Activated CD8-positive, alpha-beta T cell treated with anti-CD3 and anti-CD28 coated beads for 36 hours (primary cell): ENCODE results near the gene OR2T1. TPM values are rescaled to one million over a fixed set of nuclear protein-coding genes. Genes with fewer than 3 reads are reported as not detected.

ENCODE experiments used
- ATAC-seq: fragments of 200-7000 bp; cut with Tn5 transposase; one replicate; pipeline ENCODE4 v1.10.0; 2021; ENCODE audit warnings: mild to moderate bottlenecking, moderate library complexity
- CTCF ChIA-PET: fragments of 350-600 bp; sonication (Branson Sonifier 250); formaldehyde crosslinking; loops from one replicate; lab custom pipeline; 2021; ENCODE audit warnings: antibody characterized with exemption; lab: Charles Lee
- POLR2A ChIA-PET: fragments of 350-600 bp; sonication (Branson Sonifier 250); formaldehyde crosslinking; loops from one replicate; lab custom pipeline; 2021; ENCODE audit warnings: antibody characterized with exemption; lab: Charles Lee
- DNase-seq: peaks from one replicate; pipeline ENCODE4 v3.0.0-alpha.2; 2020
- H3K27ac Mint-ChIP-seq: one replicate; pipeline ENCODE4 v1.8.0; 2021; ENCODE audit warnings: mild to moderate bottlenecking, mixed read lengths
- H3K27me3 Mint-ChIP-seq: one replicate; pipeline ENCODE4 v1.8.0; 2021; ENCODE audit warnings: mixed read lengths
- H3K36me3 Mint-ChIP-seq: one replicate; pipeline ENCODE4 v1.8.0; 2021; ENCODE audit warnings: low read depth, mixed read lengths
- H3K4me1 Mint-ChIP-seq: one replicate; pipeline ENCODE4 v1.8.0; 2021; ENCODE audit warnings: low read depth, mixed read lengths
- H3K4me3 Mint-ChIP-seq: one replicate; pipeline ENCODE4 v1.8.0; 2021; ENCODE audit warnings: mild to moderate bottlenecking, moderate library complexity, mixed read lengths
- H3K9me3 Mint-ChIP-seq: one replicate; pipeline ENCODE4 v1.8.0; 2021; ENCODE audit warnings: mixed read lengths
- intact Hi-C: fragments of 100-400 bp; cut with micrococcal nuclease; formaldehyde crosslinking; loops from one replicate; pipeline ENCODE4 v1.10.0; 2022
- total RNA-seq, 2 experiments: library from RNA; stranded (reverse); gene quantifications; one replicate each; pipeline ENCODE4 v1.2.3, GENCODE V29; 2021
- TF ChIP-seq, protein P1 (sequence below): fragments of 200-600 bp; IDR thresholded peaks from one replicate; pipeline ENCODE4 v1.8.0; 2022; ENCODE audit warnings: antibody characterized with exemption, mild to moderate bottlenecking

Gene OR2T1
- total RNA-seq, 2 experiments from 2014 or later, result not detected

DNA sequence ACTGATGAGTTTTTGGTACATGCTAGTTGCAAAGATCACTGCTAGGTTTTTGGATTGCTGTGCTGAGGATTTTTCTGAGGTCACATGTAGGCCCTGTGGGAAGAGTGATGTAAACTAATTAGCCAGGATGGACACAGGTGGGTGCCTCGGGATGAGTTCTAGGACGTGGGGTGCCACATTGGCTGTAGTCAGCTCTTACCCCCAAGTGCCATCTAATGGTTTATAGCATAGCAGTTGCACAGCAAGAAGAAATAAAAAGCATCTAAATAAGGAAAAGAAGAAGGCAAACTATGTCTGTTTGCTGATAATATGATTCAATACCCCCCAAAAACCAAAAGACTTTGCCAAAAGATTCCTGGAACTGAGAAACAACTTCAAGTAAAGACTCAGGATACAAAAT lies 9.8 kb upstream of the OR2T1 start:
- POLR2A ChIA-PET, result no interaction called here
- DNase-seq (no peak), ATAC-seq (no peak)
- Mint-ChIP-seq H3K9me3 (peaks cover 3% of the 10 kb centered on the region), H3K27ac (no peak overlapping the region), H3K4me1 (no peaks in the 10 kb centered on the region), H3K4me3 (no peak overlapping the region), H3K36me3 (peaks cover 1% of the 10 kb centered on the region), H3K27me3 (peaks cover 10% of the 10 kb centered on the region)
- CTCF ChIA-PET, result interaction anchor here (0.6 kb wide), 1 partner anchor 456 kb away, joined by 3 read pairs; no protein-coding TSS in a partner anchor
- intact Hi-C loops, result no loop called here
- TF ChIP-seq, protein P1, sequence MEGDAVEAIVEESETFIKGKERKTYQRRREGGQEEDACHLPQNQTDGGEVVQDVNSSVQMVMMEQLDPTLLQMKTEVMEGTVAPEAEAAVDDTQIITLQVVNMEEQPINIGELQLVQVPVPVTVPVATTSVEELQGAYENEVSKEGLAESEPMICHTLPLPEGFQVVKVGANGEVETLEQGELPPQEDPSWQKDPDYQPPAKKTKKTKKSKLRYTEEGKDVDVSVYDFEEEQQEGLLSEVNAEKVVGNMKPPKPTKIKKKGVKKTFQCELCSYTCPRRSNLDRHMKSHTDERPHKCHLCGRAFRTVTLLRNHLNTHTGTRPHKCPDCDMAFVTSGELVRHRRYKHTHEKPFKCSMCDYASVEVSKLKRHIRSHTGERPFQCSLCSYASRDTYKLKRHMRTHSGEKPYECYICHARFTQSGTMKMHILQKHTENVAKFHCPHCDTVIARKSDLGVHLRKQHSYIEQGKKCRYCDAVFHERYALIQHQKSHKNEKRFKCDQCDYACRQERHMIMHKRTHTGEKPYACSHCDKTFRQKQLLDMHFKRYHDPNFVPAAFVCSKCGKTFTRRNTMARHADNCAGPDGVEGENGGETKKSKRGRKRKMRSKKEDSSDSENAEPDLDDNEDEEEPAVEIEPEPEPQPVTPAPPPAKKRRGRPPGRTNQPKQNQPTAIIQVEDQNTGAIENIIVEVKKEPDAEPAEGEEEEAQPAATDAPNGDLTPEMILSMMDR, result no peak

DNA sequence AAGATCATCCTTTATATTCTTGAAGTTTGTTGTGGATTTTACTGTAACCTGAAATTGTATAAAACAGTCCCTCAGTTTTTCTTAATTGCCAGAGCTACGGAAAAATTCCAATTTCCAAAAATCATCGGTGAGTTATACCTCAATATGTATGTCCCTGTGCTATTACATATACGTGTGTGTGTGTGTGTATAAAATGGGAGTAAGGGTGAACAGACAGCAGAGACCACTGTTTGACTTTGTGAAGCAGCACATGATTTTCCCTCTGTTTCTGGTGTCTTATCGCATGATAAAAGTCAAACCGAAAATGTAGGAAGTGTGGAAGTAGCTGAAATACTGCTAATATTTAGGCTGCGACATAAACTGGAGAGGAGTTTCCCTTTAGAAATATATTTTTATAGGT lies 1.2 kb downstream of the OR2T1 start:
- peaks cover 2% of the 10 kb centered on the region for H3K9me3 Mint-ChIP-seq
- H3K36me3 Mint-ChIP-seq, result no peaks in the 10 kb centered on the region
- ChIA-PET POLR2A (no interaction called here), CTCF (interaction anchor here (0.8 to 2.7 kb wide), 7 partner anchors 13 to 402 kb away, joined by 3 to 27 read pairs (median 4); no protein-coding TSS in a partner anchor)
- no peak overlapping the region for H3K4me3 Mint-ChIP-seq
- no peak overlapping the region for H3K27ac Mint-ChIP-seq
- DNase-seq, result no peak
- H3K27me3 Mint-ChIP-seq, result no peaks in the 10 kb centered on the region
- ATAC-seq, result no peak
- TF ChIP-seq, protein P1, result peak; percentile 42
- no peaks in the 10 kb centered on the region for H3K4me1 Mint-ChIP-seq
- intact Hi-C loops, result loop anchor here (2.0 to 5.0 kb wide), 2 partner anchors 213 to 403 kb away; no protein-coding TSS in a partner anchor

DNA sequence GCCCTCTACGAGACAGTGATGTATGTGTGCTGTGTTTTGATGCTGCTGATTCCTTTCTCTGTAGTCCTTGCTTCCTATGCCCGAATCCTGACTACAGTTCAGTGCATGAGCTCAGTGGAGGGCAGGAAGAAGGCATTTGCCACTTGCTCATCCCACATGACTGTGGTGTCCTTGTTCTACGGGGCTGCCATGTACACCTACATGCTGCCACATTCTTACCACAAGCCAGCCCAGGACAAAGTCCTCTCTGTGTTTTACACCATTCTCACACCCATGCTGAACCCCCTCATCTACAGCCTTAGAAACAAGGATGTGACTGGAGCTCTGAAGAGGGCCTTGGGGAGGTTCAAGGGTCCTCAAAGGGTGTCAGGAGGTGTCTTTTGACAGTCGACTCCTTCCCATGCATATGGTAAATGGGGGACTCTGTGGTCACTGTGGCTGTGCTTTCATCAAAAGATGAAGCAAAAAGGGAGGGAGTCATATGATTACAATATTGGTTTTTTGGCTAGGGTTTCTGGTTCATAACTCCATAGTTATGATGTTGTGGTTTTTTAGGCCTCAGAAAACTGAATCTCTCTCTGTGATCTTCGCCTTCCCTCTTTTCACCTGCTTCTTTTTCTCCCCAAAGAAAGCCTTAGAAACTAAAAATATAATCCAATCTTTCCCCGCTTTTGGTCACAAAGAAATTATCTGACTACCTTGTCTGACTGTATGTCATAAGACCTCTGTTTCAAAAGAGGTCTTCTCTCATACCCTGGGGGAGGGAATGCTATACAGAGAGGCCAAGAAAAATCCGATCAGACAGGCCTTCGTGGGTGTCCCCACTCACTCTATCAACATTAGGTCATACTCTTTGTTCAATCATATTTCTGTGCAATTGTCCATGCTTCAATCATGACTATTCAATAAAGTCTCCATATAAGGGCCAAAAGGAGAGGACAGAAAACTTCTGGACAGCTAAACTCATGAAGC lies 4.2 kb downstream of the OR2T1 start:
- ATAC-seq (no peak), DNase-seq (no peak)
- H3K9me3 Mint-ChIP-seq, result peaks cover 9% of the 10 kb centered on the region
- TF ChIP-seq, protein P1, result no peak
- no peak overlapping the region for H3K4me3 Mint-ChIP-seq
- intact Hi-C loops, result no loop called here
- no peaks in the 10 kb centered on the region for H3K36me3 Mint-ChIP-seq
- CTCF ChIA-PET, result interaction anchor here (1.2 kb wide), 1 partner anchor 279 kb away, joined by 4 read pairs; no protein-coding TSS in a partner anchor
- POLR2A ChIA-PET, result interaction anchor here (0.5 kb wide), 1 partner anchor 294 kb away, joined by 4 read pairs; no protein-coding TSS in a partner anchor
- no peak overlapping the region for H3K27ac Mint-ChIP-seq
- no peaks in the 10 kb centered on the region for H3K27me3 Mint-ChIP-seq
- no peaks in the 10 kb centered on the region for H3K4me1 Mint-ChIP-seq

DNA sequence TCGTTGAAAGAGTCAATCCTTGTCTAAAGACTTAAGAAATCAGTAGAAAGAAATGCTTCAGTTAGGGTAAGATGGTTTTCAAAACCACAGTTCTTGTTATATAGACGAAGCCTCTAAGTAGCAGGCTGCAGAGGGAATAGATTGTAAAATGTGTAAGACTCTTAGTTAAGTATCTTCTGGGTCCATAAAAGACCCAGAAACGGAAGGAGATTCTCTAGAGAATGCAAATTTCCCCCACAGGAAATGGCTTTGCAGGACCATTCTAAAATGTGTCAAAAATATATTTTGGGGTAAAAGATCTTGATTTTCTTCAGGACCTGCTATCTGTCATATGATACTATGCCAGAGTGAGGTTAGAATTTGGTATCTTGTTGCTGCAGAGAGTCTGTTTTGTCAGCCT lies 13.4 kb downstream of the OR2T1 start:
- DNase-seq (no peak), ATAC-seq (no peak)
- no peak overlapping the region for H3K4me3 Mint-ChIP-seq
- H3K27me3 Mint-ChIP-seq, result no peaks in the 10 kb centered on the region
- TF ChIP-seq, protein P1, result no peak
- H3K9me3 Mint-ChIP-seq, result peaks cover 10% of the 10 kb centered on the region
- POLR2A ChIA-PET, result no interaction called here
- H3K27ac Mint-ChIP-seq, result no peak overlapping the region
- H3K4me1 Mint-ChIP-seq, result peaks cover 25% of the 10 kb centered on the region
- CTCF ChIA-PET, result no interaction called here
- intact Hi-C loops, result no loop called here
- H3K36me3 Mint-ChIP-seq, result no peaks in the 10 kb centered on the region

DNA sequence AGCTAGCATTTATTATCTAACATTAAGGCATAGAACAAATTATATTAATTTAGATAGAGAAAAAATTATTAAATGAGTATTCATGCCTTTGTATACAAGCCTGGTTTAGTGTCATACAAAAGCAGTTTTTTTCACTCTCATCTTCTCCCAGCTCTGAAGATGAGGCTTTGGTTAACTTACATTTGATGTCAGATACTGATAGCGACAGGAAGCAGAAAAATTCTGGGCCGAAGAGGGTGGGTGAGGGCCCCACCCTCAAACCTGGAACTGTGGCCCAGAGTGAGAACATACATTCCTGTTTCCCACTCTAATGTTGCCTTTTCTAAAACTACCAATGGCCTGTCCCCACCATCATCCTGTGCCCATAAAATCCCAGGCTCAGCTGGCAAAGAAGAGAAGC lies 15.0 kb downstream of the OR2T1 start:
- ChIA-PET POLR2A (no interaction called here), CTCF (interaction anchor here (1.1 to 1.5 kb wide), 2 partner anchors 14 to 204 kb away, joined by 3 read pairs; no protein-coding TSS in a partner anchor)
- Mint-ChIP-seq H3K27ac (no peak overlapping the region), H3K4me1 (peaks cover 25% of the 10 kb centered on the region), H3K4me3 (no peak overlapping the region), H3K36me3 (no peaks in the 10 kb centered on the region), H3K9me3 (peaks cover 15% of the 10 kb centered on the region), H3K27me3 (no peaks in the 10 kb centered on the region)
- ATAC-seq, result no peak
- TF ChIP-seq, protein P1, result no peak
- DNase-seq, result no peak
- intact Hi-C loops, result no loop called here
